ENCODE data around the gene ZNF385C. TPM values are rescaled to one million over a fixed set of nuclear protein-coding genes. Genes with fewer than 3 reads are reported as not detected.

Gene ZNF385C
- total RNA-seq, 1 experiment from 2014 or later, result 2.8 TPM

DNA sequence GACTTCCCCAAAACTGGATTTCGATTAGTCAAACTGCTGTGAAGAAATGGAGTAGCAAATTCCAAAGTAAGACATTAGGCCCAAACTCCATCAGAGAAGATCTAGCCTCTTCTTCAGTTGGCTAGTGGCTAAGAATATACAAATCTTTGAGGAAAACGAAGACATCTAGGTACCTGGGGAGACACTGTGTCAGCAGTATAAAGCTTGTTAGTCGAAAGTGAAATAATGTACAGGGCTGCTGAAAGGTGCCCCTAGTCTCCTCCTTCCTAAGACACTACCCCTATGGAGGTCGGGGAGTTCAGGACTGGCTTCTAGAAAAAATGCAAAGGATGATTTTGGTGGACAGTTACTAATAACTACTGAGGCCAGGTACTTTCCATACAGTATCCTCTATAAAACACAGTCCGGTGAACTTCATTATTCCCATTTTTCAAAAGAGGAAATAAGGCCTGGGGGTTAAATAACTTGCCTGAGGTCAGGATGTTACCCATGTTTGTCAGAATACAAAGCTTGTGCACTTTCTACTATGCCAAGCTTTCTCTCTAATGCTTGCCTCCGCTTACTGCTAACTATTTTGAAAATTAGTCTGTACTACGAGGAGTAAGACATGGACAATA is 96.0 kb downstream of the ZNF385C start:
- Histone ChIP-seq H3T11ph (ENCODE audit: low read length) (no peak overlapping the region), H3K27ac (ENCODE audit: insufficient read length, low read depth, low read length) (no peak overlapping the region), H2BK20ac (ENCODE audit: low read depth, low read length, poor library complexity, severe bottlenecking) (no peak overlapping the region), H3K4me2 (ENCODE audit: insufficient read depth, insufficient read length, low read length) (no peak overlapping the region), H3K79me2 (ENCODE audit: insufficient read depth, low read length) (peaks cover 5% of the 10 kb centered on the region; the same call in 1 of the 2 replicates), H3K4me1 (ENCODE audit: insufficient read depth, low read length) (no peaks in the 10 kb centered on the region), H3K9me3 (ENCODE audit: control insufficient read depth, low read depth, low read length) (no peaks in the 10 kb centered on the region), H3K18ac (ENCODE audit: insufficient read length, low read depth, low read length) (no peak overlapping the region), H3K27me3 (ENCODE audit: insufficient read depth, low read length) (no peaks in the 10 kb centered on the region), H4K20me1 (ENCODE audit: control insufficient read depth, insufficient read depth, insufficient read length) (no peaks in the 10 kb centered on the region), H3K9ac (ENCODE audit: extremely low read depth, insufficient read length, low read length) (no peak overlapping the region), H3K56ac (ENCODE audit: insufficient read length, low read depth, low read length) (no peak overlapping the region), H2BK5ac (ENCODE audit: insufficient read length, low read length) (no peak overlapping the region), H3K79me1 (ENCODE audit: insufficient read depth, low read depth, low read length, poor library complexity, severe bottlenecking) (no peaks in the 10 kb centered on the region), H2BK15ac (ENCODE audit: low read depth, low read length) (no peak overlapping the region), H4K91ac (ENCODE audit: insufficient read length, low read depth, low read length) (no peak overlapping the region), H2BK12ac (ENCODE audit: insufficient read length, low read depth, low read length) (no peak overlapping the region), H4K8ac (replicated peaks; ENCODE audit: insufficient read length, low read depth, low read length) (no peak overlapping the region), H2BK120ac (ENCODE audit: low read depth, low read length, poor library complexity, severe bottlenecking) (no peak overlapping the region), H3K14ac (ENCODE audit: insufficient read depth, low read length) (no peak overlapping the region), H2AFZ (ENCODE audit: low read length) (no peak overlapping the region), H2AK5ac (ENCODE audit: insufficient read length, low read length) (no peak overlapping the region), H3K4ac (ENCODE audit: low read depth, low read length) (no peak overlapping the region), H3K23me2 (ENCODE audit: insufficient read length, low read depth, low read length, poor library complexity, severe bottlenecking) (no peaks in the 10 kb centered on the region), H4K5ac (ENCODE audit: insufficient read length, low read depth, low read length) (no peak overlapping the region), H3K23ac (ENCODE audit: insufficient read length, low read depth, low read length) (no peak overlapping the region)
- TF ChIP-seq, protein P1, sequence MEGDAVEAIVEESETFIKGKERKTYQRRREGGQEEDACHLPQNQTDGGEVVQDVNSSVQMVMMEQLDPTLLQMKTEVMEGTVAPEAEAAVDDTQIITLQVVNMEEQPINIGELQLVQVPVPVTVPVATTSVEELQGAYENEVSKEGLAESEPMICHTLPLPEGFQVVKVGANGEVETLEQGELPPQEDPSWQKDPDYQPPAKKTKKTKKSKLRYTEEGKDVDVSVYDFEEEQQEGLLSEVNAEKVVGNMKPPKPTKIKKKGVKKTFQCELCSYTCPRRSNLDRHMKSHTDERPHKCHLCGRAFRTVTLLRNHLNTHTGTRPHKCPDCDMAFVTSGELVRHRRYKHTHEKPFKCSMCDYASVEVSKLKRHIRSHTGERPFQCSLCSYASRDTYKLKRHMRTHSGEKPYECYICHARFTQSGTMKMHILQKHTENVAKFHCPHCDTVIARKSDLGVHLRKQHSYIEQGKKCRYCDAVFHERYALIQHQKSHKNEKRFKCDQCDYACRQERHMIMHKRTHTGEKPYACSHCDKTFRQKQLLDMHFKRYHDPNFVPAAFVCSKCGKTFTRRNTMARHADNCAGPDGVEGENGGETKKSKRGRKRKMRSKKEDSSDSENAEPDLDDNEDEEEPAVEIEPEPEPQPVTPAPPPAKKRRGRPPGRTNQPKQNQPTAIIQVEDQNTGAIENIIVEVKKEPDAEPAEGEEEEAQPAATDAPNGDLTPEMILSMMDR (conservative IDR thresholded peaks at IDR 0.05), result no peak
- Mint-ChIP-seq H3K36me3 (ENCODE audit: insufficient read depth in 1 of 3, low read depth in 3 of 3) (peaks cover 23 to 59% (median 52%) of the 10 kb centered on the region in 3 experiments; a peak in 6 of 7 replicates), H3K4me1 (0 out of 4 replicates have a peak, but pooled peaks cover 0 to 4% of the 10 kb centered on the region in 2 experiments), H3K9me3 (no peaks in the 10 kb centered on the region), H3K27ac (no peak overlapping the region; a peak in 1 of 7 replicates), H3K27me3 (ENCODE audit: low read depth) (no peaks in the 10 kb centered on the region), H3K4me3 (no peak overlapping the region)
- WGBS (ENCODE audit: extremely low coverage, insufficient read length, low lambda C conversion rate), result no CpG with 5 or more reads among the region's 7 CpGs
- no peak for DNase-seq

Data from H9 (cell line).